A549 (cell line): ENCODE measurements around the gene P3H2. TPM values are rescaled to one million over a fixed set of nuclear protein-coding genes. Genes with fewer than 3 reads are reported as not detected.

ENCODE experiments used
- ATAC-seq, 2 experiments: fragments of 200-7000 bp in 1 of 2; fragments of >200 bp in 1 of 2; cut with Nextera tagmentation in 1 of 2; cut with Tn5 transposase in 1 of 2; 3 replicates each; pipeline versions ENCODE4 v1.8.0 to v1.9.1; 2018 to 2020; ENCODE audit warnings: mild to moderate bottlenecking in 1 of 2, moderate library complexity in 1 of 2
- CTCF ChIA-PET: fragments of 300-600 bp; sonication (Branson Sonifier 250); formaldehyde crosslinking; extraction: SDS; loops from one replicate; lab custom pipeline; 2021; ENCODE audit warnings: antibody characterized with exemption, inconsistent platforms; lab: Yijun Ruan, JAX
- POLR2A ChIA-PET: fragments of 350-600 bp; formaldehyde crosslinking; extraction: SDS; loops from one replicate; lab custom pipeline; 2021; ENCODE audit warnings: antibody characterized with exemption, inconsistent platforms; lab: Yijun Ruan, JAX
- DNase-seq, 2 experiments: peaks; one replicate each; pipeline versions ENCODE4 v3.0.0 to v3.0.0-alpha.2; 2011 to 2016; ENCODE audit warnings: low read depth in 1 of 2, low spot score in 1 of 2
- FAIRE-seq: peaks from 2 replicates; lab custom pipeline; 2011; peaks lifted over from hg19 to GRCh38; lab: Jason Lieb, UNC
- H3K27ac ChIP-seq, 2 experiments: fragments of >200 bp; sonication (Bioruptor Twin); formaldehyde crosslinking; 3 replicates each; pipeline ENCODE4 v1.5.1; 2016 to 2017
- H3K4me1 ChIP-seq: fragments of >200 bp; sonication (Bioruptor Twin); formaldehyde crosslinking; 3 replicates; pipeline ENCODE4 v1.6.1; 2016
- H3K4me2 ChIP-seq: fragments of >200 bp; sonication (Bioruptor Twin); formaldehyde crosslinking; 3 replicates; pipeline ENCODE4 v1.6.1; 2016
- H3K4me3 ChIP-seq: fragments of >200 bp; sonication (Bioruptor Twin); formaldehyde crosslinking; 3 replicates; pipeline ENCODE4 v1.5.1; 2016
- H3K9me3 ChIP-seq: fragments of >200 bp; sonication (Bioruptor Twin); formaldehyde crosslinking; 3 replicates; pipeline ENCODE4 v1.6.1; 2016
- CBX2 ChIP-seq: fragments of 200-600 bp; sonication (generic); IDR thresholded peaks from 2 replicates; pipeline ENCODE4 v1.6.1; 2016; ENCODE audit warnings: low read depth, mild to moderate bottlenecking, borderline replicate concordance
- CBX8 ChIP-seq: fragments of 200-600 bp; sonication (generic); IDR thresholded peaks from 2 replicates; pipeline ENCODE4 v1.6.1; 2016
- ELK1 ChIP-seq: fragments of 150-350 bp; IDR thresholded peaks from 2 replicates; pipeline ENCODE4 v1.6.1; 2014; ENCODE audit warnings: low read depth, mild to moderate bottlenecking, low read length
- ESRRA ChIP-seq: fragments of 150-350 bp; IDR thresholded peaks from 2 replicates; pipeline ENCODE4 v1.6.1; 2014; ENCODE audit warnings: mild to moderate bottlenecking, low read length, borderline replicate concordance
- FOXS1 ChIP-seq: fragments of 250-450 bp; sonication (Bioruptor Pico); IDR thresholded peaks from 2 replicates; pipeline ENCODE4 v1.5.0; 2020; ENCODE audit warnings: mild to moderate bottlenecking, moderate library complexity
- GATA3 ChIP-seq: IDR thresholded peaks from 2 replicates; pipeline ENCODE4 v1.6.1; 2012; ENCODE audit warnings: borderline replicate concordance
- HMGXB4 ChIP-seq: fragments of 250-450 bp; sonication (Bioruptor Pico); IDR thresholded peaks from 2 replicates; pipeline ENCODE4 v1.5.0; 2021; ENCODE audit warnings: mild to moderate bottlenecking, moderate library complexity, borderline replicate concordance
- HOXB5 ChIP-seq: fragments of 250-450 bp; sonication (Bioruptor Pico); IDR thresholded peaks from 2 replicates; pipeline ENCODE4 v1.5.0; 2020; ENCODE audit warnings: mild to moderate bottlenecking, moderate library complexity
- JUN ChIP-seq, 2 experiments: fragments of >200 bp; sonication (Bioruptor Twin); formaldehyde crosslinking; IDR thresholded peaks; 2 replicates in 1 of 2; 3 replicates in 1 of 2; pipeline ENCODE4 v1.6.1; 2016 to 2017
- JUNB ChIP-seq: fragments of >200 bp; sonication (Bioruptor Twin); formaldehyde crosslinking; IDR thresholded peaks from 2 replicates; pipeline ENCODE4 v1.6.1; 2016
- KDM1A ChIP-seq: fragments of 200-600 bp; sonication (generic); IDR thresholded peaks from 2 replicates; pipeline ENCODE4 v1.6.1; 2016; ENCODE audit warnings: low read depth, mild to moderate bottlenecking
- KDM5A ChIP-seq: fragments of 200-600 bp; sonication (generic); IDR thresholded peaks from 2 replicates; pipeline ENCODE4 v1.6.1; 2016; ENCODE audit warnings: antibody characterized with exemption, mild to moderate bottlenecking
- MAZ ChIP-seq: fragments of 150-350 bp; IDR thresholded peaks from 2 replicates; pipeline ENCODE4 v1.6.1; 2014; ENCODE audit warnings: antibody characterized with exemption, low read depth, low read length, borderline replicate concordance
- NPAS2 ChIP-seq: fragments of 250-450 bp; sonication (Bioruptor Pico); IDR thresholded peaks from 2 replicates; pipeline ENCODE4 v1.8.0; 2022; ENCODE audit warnings: mild to moderate bottlenecking, moderate library complexity, borderline replicate concordance
- NR3C1 ChIP-seq: fragments of >200 bp; sonication (Bioruptor Twin); formaldehyde crosslinking; IDR thresholded peaks from 3 replicates; pipeline ENCODE4 v1.6.1; 2017
- PBX3 ChIP-seq: IDR thresholded peaks from 2 replicates; pipeline ENCODE4 v1.6.1; 2012
- POLR2A ChIP-seq: IDR thresholded peaks from 2 replicates; pipeline ENCODE4 v1.6.1; 2012; ENCODE audit warnings: mild to moderate bottlenecking, low read length
- RARB ChIP-seq: fragments of 250-450 bp; sonication (Bioruptor Pico); IDR thresholded peaks from 2 replicates; pipeline ENCODE4 v1.8.0; 2021; ENCODE audit warnings: mild to moderate bottlenecking, moderate library complexity
- RCOR1 ChIP-seq: fragments of 150-350 bp; IDR thresholded peaks from 2 replicates; pipeline ENCODE4 v1.6.1; 2014; ENCODE audit warnings: antibody characterized with exemption, low read length, low read depth
- TP53 ChIP-seq: fragments of 250-450 bp; sonication (Bioruptor Pico); IDR thresholded peaks from 2 replicates; pipeline ENCODE4 v1.5.0; 2021; ENCODE audit warnings: mild to moderate bottlenecking, moderate library complexity
- USF2 ChIP-seq: fragments of 450-650 bp; IDR thresholded peaks from 2 replicates; pipeline ENCODE4 v1.6.1; 2014; ENCODE audit warnings: antibody characterized with exemption
- ZC3H11A ChIP-seq: fragments of 450-650 bp; IDR thresholded peaks from 2 replicates; pipeline ENCODE4 v1.6.1; 2014; ENCODE audit warnings: antibody characterized with exemption, mild to moderate bottlenecking
- ZSCAN20 ChIP-seq: fragments of 250-450 bp; sonication (Bioruptor Pico); IDR thresholded peaks from 2 replicates; pipeline ENCODE4 v1.8.0; 2022; ENCODE audit warnings: mild to moderate bottlenecking, moderate library complexity
- WGBS: methylation state at CpG from one replicate; pipeline ENCODE4 v1.1.6; 2017; ENCODE audit errors: missing lambda C conversion rate; 5-methylcytosine and 5-hydroxymethylcytosine counted together
- polyA plus RNA-seq, 4 experiments: library from polyadenylated mRNA; depleted of rRNA in 3 of 4; stranded (reverse); fragments of >200 nt; fragmentation: RNase III in 1 of 4; extraction: RNeasy Plus Mini Kit Qiagen cat#74134 plus additional on column Dnase treatment in 1 of 4; gene quantifications; 2 replicates in 3 of 4; 3 replicates in 1 of 4; pipeline ENCODE4 v1.2.3, GENCODE V29; 2011 to 2017
- TF ChIP-seq, protein P1 (sequence below): IDR thresholded peaks from 2 replicates; pipeline ENCODE4 v1.6.1; 2012
- TF ChIP-seq, protein P2 (sequence below): fragments of >200 bp; sonication (Bioruptor Twin); formaldehyde crosslinking; IDR thresholded peaks from 3 replicates; pipeline ENCODE4 v1.5.1; 2016

Gene P3H2
- polyA plus RNA-seq, 2 of the 4 experiments (the other 2 are of a cell fraction): 56.6 to 72.5 TPM

DNA sequence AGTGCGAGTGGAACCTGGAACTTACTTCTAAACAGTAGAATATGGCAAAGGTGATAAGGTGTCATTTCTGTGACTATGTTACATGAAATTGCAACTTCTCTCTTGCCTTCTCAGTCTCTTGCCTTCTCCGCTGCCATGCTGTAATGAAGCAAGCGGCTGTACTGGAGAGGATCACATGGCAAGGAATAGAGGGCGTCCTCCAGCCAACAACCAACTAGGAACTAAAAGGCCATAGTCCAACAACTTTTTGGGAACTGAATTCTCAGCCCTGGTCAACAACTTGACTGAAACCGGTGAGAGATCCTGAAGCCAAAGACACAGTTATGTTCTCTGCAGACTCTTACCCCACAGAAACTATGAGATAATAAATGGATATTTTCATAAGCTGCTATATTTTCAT is 143.5 kb downstream of the P3H2 start:
- CTCF ChIA-PET: interaction anchor here (1.6 kb wide), 1 partner anchor 9 kb away, joined by 5 read pairs; no protein-coding TSS in a partner anchor
- Histone ChIP-seq H3K4me2 (no peak overlapping the region), H3K27ac (no peak overlapping the region), H3K9me3 (no peaks in the 10 kb centered on the region), H3K4me1 (peaks cover 13% of the 10 kb centered on the region), H3K4me3 (no peak overlapping the region)
- POLR2A ChIA-PET: no interaction called here
- no peak for FAIRE-seq
- 99% methylated on average over 5 of the region's 5 CpGs for WGBS
- TF ChIP-seq TP53 (CRISPR knock-in tag): no peak
- TF ChIP-seq NPAS2 (CRISPR knock-in tag): no peak
- no peak for TF ChIP-seq POLR2A
- TF ChIP-seq KDM5A: no peak
- no peak for TF ChIP-seq ELK1
- no peak for TF ChIP-seq FOXS1 (CRISPR knock-in tag)
- TF ChIP-seq CBX2: no peak
- no peak for TF ChIP-seq PBX3
- TF ChIP-seq RARB (CRISPR knock-in tag): no peak
- TF ChIP-seq GATA3: no peak
- TF ChIP-seq CBX8: no peak
- TF ChIP-seq ESRRA: no peak
- TF ChIP-seq JUN (IDR thresholded peaks at IDR 0.05): no peak
- no peak for TF ChIP-seq RCOR1
- TF ChIP-seq HMGXB4 (CRISPR knock-in tag): no peak
- no peak for ATAC-seq
- no peak for DNase-seq

DNA sequence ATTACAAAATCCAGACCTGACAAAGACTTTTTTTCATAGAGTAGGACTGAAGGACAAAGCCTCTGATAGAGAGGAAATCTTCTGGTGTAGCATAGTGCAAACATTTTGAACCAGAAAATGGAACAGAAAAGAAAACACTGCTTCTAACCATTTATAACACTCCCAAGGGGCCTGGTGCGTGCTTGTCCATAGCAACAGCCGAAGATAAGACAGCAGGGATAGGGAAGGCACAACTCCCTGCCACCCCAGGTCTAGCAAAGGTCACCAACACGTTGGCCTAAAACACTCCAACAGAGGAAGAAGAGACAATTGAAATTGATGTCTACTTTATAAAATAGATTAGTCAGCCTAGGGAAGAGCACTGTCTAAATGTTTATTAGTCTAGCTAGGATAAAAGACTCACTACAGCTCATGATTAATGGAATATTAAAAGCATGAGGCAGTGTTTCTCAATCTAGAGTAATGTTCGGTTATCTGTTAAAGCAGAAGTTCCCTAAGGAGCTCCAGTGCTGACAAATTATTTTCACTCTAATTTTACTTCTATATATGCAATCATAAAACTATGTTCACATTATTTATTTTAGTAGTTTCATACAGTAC is 145.2 kb downstream of the P3H2 start:
- H3K4me1 ChIP-seq: no peaks in the 10 kb centered on the region
- no peak for DNase-seq
- ChIA-PET CTCF (interaction anchor here (1.3 kb wide), 1 partner anchor 14 kb away, joined by 6 read pairs; no protein-coding TSS in a partner anchor), POLR2A (no interaction called here)
- no peak for ATAC-seq
- H3K4me2 ChIP-seq: no peak overlapping the region
- H3K9me3 ChIP-seq: no peaks in the 10 kb centered on the region
- H3K27ac ChIP-seq: no peak overlapping the region
- 75% methylated on average over 4 of the region's 4 CpGs for WGBS
- FAIRE-seq: no peak
- no peak overlapping the region for H3K4me3 ChIP-seq
- TF ChIP-seq CBX8 (no peak), MAZ (no peak), HMGXB4 (CRISPR knock-in tag) (no peak), USF2 (no peak), NR3C1 (no peak), POLR2A (no peak), PBX3 (no peak), HOXB5 (CRISPR knock-in tag) (no peak), ZSCAN20 (CRISPR knock-in tag) (no peak), KDM1A (no peak), ELK1 (no peak), JUNB (no peak), ZC3H11A (no peak), ESRRA (no peak), JUN (IDR thresholded peaks at IDR 0.05) (no peak)
- TF ChIP-seq, protein P1, sequence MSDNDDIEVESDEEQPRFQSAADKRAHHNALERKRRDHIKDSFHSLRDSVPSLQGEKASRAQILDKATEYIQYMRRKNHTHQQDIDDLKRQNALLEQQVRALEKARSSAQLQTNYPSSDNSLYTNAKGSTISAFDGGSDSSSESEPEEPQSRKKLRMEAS: no peak
- TF ChIP-seq, protein P2, sequence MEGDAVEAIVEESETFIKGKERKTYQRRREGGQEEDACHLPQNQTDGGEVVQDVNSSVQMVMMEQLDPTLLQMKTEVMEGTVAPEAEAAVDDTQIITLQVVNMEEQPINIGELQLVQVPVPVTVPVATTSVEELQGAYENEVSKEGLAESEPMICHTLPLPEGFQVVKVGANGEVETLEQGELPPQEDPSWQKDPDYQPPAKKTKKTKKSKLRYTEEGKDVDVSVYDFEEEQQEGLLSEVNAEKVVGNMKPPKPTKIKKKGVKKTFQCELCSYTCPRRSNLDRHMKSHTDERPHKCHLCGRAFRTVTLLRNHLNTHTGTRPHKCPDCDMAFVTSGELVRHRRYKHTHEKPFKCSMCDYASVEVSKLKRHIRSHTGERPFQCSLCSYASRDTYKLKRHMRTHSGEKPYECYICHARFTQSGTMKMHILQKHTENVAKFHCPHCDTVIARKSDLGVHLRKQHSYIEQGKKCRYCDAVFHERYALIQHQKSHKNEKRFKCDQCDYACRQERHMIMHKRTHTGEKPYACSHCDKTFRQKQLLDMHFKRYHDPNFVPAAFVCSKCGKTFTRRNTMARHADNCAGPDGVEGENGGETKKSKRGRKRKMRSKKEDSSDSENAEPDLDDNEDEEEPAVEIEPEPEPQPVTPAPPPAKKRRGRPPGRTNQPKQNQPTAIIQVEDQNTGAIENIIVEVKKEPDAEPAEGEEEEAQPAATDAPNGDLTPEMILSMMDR: no peak
